Peyer's patch (tissue), 4 donors: ENCODE measurements around the gene PEX7. TPM values are rescaled to one million over a fixed set of nuclear protein-coding genes. Genes with fewer than 3 reads are reported as not detected.
"Not testable (repeated sequence)": the region's sequence is repeated elsewhere in the genome, so short reads cannot be mapped to it uniquely, and the experiment has no call there.

Experiments
- DNase-seq, 3 donors: peaks; one replicate each; pipeline ENCODE4 v3.0.0-alpha.2; 2017 to 2019
- H3K27ac ChIP-seq, 4 donors: fragments of 200-600 bp; sonication (generic); one replicate each; pipeline ENCODE4 v1.5.1; 2016 to 2019
- H3K27me3 ChIP-seq, 2 donors: fragments of 200-600 bp; sonication (generic); one replicate each; pipeline ENCODE4 v1.5.1; 2019
- H3K36me3 ChIP-seq, 3 donors: fragments of 200-600 bp; sonication (generic); one replicate each; pipeline ENCODE4 v1.5.1; 2016 to 2019
- H3K4me1 ChIP-seq, 4 donors: fragments of 200-600 bp; sonication (generic); one replicate each; pipeline ENCODE4 v1.5.1; 2016 to 2019
- H3K4me3 ChIP-seq, 4 donors: fragments of 200-600 bp; sonication (generic); 1 replicate in 3 of 4; 2 replicates in 1 of 4; pipeline ENCODE4 v1.5.1; 2016 to 2019; ENCODE audit warnings: mild to moderate bottlenecking in 1 of 4
- H3K9me3 ChIP-seq, 4 donors: fragments of 200-600 bp; sonication (generic); one replicate each; pipeline ENCODE4 v1.5.1; 2016 to 2019; ENCODE audit warnings: mild to moderate bottlenecking in 1 of 4
- POLR2A ChIP-seq, 2 donors: fragments of 450-650 bp; IDR thresholded peaks; one replicate each; pipeline ENCODE4 v1.5.1; 2017; ENCODE audit warnings: antibody characterized with exemption in 2 of 2, mild to moderate bottlenecking in 2 of 2, moderate library complexity in 2 of 2
- total RNA-seq, 4 donors: library from RNA; depleted of rRNA; stranded (reverse); fragments of >200 nt; gene quantifications; one replicate each; pipeline ENCODE4 v1.1.0, GENCODE V29; 2016
- TF ChIP-seq, protein P1 (sequence below), 6 experiments: fragments of 450-650 bp in 4 of 6; fragments of 200-600 bp in 2 of 6; sonication (generic) in 1 of 6; IDR thresholded peaks; one replicate each; pipeline ENCODE4 v1.5.1; 2017 to 2019; ENCODE audit warnings: antibody characterized with exemption in 6 of 6, mild to moderate bottlenecking in 3 of 6, moderate library complexity in 1 of 6

The PEX7 gene
- total RNA-seq, 4 donors from 2014 or later = 3.0 to 7.1 (median 6.3) TPM

DNA sequence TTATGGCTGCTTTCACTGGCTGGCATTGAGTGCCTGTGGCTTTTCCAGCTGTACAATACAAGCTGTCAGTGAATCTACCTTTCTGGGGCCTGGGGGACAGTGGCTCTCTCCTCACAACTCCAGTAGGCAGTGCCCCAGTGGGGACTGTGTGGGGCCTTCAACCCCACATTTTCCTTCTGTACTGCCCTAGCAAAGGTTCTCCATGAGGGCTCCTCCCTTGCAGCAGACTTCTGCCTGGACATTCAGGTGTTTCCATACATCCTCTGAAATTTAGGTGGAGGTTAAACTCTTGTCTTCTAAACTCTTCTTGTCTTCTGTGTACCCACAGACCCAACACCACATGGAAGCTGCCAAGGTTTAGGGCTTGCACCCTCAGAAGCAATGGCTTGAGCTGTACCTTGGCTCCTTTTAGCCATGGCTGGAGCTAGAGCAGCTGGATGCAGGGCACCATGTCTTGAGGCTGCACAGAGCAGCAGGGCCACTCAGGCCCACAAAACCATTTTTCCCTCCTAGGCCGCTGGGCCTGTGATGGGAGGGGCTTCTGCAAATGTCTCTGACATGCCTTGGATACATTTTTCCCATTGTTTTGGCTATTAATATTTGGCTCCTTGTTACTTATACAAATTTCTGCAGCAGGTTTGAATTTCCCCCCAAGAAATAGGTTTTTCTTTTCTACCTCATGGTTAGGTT is 9.6 kb downstream of the PEX7 start:
- H3K4me3 ChIP-seq = no peak overlapping the region
- H3K27ac ChIP-seq = no peak overlapping the region
- peaks cover 0 to 16% (median 0%) of the 10 kb centered on the region in 3 donors for H3K36me3 ChIP-seq
- peaks cover 0 to 9% (median 4%) of the 10 kb centered on the region in 4 donors for H3K9me3 ChIP-seq
- no peak for TF ChIP-seq POLR2A (IDR thresholded peaks at IDR 0.05)
- TF ChIP-seq, protein P1, sequence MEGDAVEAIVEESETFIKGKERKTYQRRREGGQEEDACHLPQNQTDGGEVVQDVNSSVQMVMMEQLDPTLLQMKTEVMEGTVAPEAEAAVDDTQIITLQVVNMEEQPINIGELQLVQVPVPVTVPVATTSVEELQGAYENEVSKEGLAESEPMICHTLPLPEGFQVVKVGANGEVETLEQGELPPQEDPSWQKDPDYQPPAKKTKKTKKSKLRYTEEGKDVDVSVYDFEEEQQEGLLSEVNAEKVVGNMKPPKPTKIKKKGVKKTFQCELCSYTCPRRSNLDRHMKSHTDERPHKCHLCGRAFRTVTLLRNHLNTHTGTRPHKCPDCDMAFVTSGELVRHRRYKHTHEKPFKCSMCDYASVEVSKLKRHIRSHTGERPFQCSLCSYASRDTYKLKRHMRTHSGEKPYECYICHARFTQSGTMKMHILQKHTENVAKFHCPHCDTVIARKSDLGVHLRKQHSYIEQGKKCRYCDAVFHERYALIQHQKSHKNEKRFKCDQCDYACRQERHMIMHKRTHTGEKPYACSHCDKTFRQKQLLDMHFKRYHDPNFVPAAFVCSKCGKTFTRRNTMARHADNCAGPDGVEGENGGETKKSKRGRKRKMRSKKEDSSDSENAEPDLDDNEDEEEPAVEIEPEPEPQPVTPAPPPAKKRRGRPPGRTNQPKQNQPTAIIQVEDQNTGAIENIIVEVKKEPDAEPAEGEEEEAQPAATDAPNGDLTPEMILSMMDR (IDR thresholded peaks at IDR 0.05) = no peak
- no peaks in the 10 kb centered on the region for H3K27me3 ChIP-seq
- H3K4me1 ChIP-seq = no peaks in the 10 kb centered on the region
- DNase-seq = no peak

DNA sequence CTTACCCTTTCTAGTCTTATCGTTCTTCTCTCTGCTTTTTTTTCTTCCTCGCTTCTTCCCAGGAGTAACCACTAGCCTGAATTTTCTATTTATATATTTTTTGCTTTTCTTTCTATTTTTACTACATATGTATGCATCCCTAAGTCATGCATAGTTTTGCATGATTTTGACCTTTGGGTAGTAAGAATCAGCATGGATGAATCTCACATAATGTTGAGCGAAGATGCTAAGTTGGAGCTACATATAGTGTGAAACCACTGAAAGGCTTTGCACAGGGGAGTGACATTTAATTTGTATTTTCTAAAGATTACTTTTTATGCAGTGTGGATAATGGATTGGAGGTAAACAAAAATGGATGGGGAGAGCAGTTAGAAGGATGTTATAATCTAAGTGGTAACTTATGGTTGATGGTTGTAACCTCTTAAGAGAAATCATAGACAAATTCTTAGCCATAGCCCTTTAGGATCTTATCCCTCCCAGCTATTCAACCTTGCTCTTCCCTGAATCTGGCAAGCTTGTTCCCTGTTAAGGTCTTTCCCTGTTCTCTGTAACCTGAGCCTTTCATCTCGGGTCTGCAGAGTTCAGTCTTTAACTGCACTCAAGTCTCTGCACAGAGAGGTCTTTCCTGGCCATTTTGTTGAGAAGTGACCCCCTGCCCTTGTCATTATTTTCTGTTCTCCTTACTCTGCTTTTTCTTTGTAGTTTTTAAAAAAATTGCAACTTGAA is 18.0 kb downstream of the PEX7 start:
- no peak for DNase-seq
- Histone ChIP-seq H3K9me3 (no peaks in the 10 kb centered on the region), H3K4me3 (no peak overlapping the region), H3K36me3 (no peaks in the 10 kb centered on the region), H3K4me1 (no peaks in the 10 kb centered on the region), H3K27me3 (no peaks in the 10 kb centered on the region), H3K27ac (no peak overlapping the region)
- TF ChIP-seq, protein P1 (IDR thresholded peaks at IDR 0.05) = no peak
- no peak for TF ChIP-seq POLR2A (IDR thresholded peaks at IDR 0.05)

DNA sequence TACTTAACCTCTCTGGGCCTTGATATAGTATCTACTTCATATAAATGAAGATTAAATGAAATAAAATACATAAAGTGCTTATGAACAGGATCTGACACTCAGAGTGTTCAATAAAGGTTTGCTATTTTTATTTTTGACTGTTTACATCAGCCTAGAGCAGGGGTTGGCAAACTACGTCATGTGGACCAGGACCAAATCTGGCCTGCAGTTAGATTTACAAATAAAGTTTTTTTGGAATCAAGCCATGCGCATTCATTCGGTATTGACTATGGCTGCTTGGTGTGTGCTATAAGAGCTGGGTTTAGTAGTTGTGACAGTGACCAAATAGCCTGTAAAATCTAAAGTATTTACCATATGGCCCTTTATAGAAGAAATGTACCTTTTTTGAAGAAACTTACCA is 20.8 kb downstream of the PEX7 start:
- no peaks in the 10 kb centered on the region for H3K36me3 ChIP-seq
- no peaks in the 10 kb centered on the region for H3K9me3 ChIP-seq
- H3K4me3 ChIP-seq = no peak overlapping the region
- TF ChIP-seq, protein P1 (IDR thresholded peaks at IDR 0.05) = no peak
- no peak for DNase-seq
- H3K27ac ChIP-seq = no peak overlapping the region
- H3K27me3 ChIP-seq = no peaks in the 10 kb centered on the region
- no peaks in the 10 kb centered on the region for H3K4me1 ChIP-seq

DNA sequence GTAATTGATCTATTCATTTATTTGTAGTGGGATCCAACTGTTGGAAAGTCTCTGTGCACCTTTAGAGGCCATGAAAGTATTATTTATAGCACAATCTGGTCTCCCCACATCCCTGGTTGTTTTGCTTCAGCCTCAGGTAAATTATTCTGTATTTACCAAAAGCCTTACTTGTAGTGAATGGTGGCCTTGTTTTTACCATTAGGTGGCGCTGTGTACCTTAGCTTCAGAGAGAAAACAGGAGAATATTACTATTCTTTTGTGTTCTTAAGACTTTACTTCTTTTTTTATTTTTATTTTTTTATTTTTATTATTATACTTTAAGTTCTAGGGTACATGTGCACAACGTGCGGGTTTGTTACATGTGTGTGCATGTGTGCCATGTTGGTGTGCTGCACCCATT is 23.7 kb downstream of the PEX7 start:
- H3K4me3 ChIP-seq = no peak overlapping the region
- peak in 1 of 3 donors; percentile 62 for DNase-seq
- TF ChIP-seq POLR2A (IDR thresholded peaks at IDR 0.05) = no peak
- TF ChIP-seq, protein P1 (IDR thresholded peaks at IDR 0.05) = peak in 5 of 6 experiments; percentile 50 to 68 (median 64)
- no peaks in the 10 kb centered on the region for H3K9me3 ChIP-seq
- no peaks in the 10 kb centered on the region for H3K4me1 ChIP-seq
- H3K36me3 ChIP-seq = no peaks in the 10 kb centered on the region
- no peak overlapping the region for H3K27ac ChIP-seq
- no peaks in the 10 kb centered on the region for H3K27me3 ChIP-seq

DNA sequence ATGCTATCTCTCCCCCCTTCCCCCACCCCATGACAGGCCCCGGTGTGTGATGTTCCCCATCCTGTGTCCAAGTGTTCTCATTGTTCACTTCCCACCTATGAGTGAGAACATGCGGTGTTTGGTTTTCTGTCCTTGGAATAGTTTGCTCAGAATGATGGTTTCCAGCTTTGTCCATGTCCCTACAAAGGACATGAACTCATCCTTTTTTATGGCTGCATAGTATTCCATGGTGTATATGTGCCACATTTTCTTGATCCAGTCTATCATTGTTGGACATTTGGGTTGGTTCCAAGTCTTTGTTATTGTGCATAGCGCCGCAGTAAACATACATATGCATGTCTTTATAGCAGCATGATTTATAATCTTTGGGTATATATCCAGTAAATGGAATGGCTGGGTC is 24.1 kb downstream of the PEX7 start:
- not testable (repeated sequence) for H3K4me3 ChIP-seq, H3K36me3 ChIP-seq, H3K27me3 ChIP-seq, DNase-seq, H3K4me1 ChIP-seq, H3K9me3 ChIP-seq, H3K27ac ChIP-seq

DNA sequence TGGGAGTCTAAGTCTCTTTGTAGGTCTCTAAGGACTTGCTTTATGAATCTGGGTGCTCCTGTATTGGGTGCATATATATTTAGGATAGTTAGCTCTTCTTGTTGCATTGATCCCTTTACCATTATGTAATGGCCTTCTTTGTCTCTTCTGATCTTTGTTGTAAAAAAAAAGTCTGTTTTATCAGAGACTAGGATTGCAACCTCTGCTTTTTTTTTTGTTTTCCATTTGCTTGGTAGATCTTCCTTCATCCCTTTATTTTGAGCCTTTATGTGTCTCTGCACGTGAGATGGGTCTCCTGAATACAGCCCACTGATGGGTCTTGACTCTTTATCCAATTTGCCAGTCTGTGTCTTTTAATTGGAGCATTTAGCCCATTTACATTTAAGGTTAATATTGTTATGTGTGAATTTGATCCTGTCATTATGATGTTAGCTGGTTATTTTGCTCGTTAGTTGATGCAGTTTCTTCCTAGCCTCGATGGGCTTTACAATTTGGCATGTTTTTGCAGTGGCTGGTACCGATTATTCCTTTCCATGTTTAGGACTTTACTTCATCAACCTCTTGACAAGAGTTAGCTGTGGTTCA is 27.7 kb downstream of the PEX7 start:
- not testable (repeated sequence) for H3K4me1 ChIP-seq, H3K36me3 ChIP-seq, H3K27me3 ChIP-seq, H3K9me3 ChIP-seq, DNase-seq, H3K4me3 ChIP-seq, H3K27ac ChIP-seq
